Measurements from ENCODE around the gene NPEPPS. TPM values are rescaled to one million over a fixed set of nuclear protein-coding genes. Genes with fewer than 3 reads are reported as not detected.

NPEPPS gene
- total RNA-seq, 2 experiments from 2014 or later: 99.0 to 108 TPM

GRCh38 chr17:47649972-47650524 is 119.1 kb downstream of the NPEPPS start:
- no peaks in the 10 kb centered on the region for H3K9me3 Mint-ChIP-seq
- peak; percentile 2 for ATAC-seq
- peaks cover 49% of the 10 kb centered on the region for H3K4me1 Mint-ChIP-seq (ENCODE audit: low read depth)
- peak overlapping the region; percentile 94 for H3K4me3 Mint-ChIP-seq
- intact Hi-C loops (cut with micrococcal nuclease): loop anchor here (5.0 kb wide), 1 partner anchor 57 kb away; no protein-coding TSS in a partner anchor
- H3K27ac Mint-ChIP-seq: peak overlapping the region; percentile 99
- ChIA-PET CTCF (interaction anchor here (1.2 to 8.2 kb wide), 8 partner anchors 14 to 68 kb away, joined by 3 to 92 read pairs (median 4); no protein-coding TSS in a partner anchor), POLR2A (interaction anchor here (1.0 to 24.4 kb wide), 14 partner anchors 20 to 203 kb away, joined by 3 to 583 read pairs (median 6); partner anchors contain the start of genes TBKBP1 and TBX21)
- peaks cover 40% of the 10 kb centered on the region for H3K36me3 Mint-ChIP-seq (ENCODE audit: low read depth)
- H3K27me3 Mint-ChIP-seq: no peaks in the 10 kb centered on the region
- peak; percentile 68 for DNase-seq
- no peak for TF ChIP-seq CTCF (IDR thresholded peaks at IDR 0.05)

- CTCF ChIA-PET: interaction anchor here (1.2 to 8.2 kb wide), 2 partner anchors 13 to 48 kb away, joined by 4 to 92 read pairs; no protein-coding TSS in a partner anchor
- Mint-ChIP-seq H3K4me3 (peak overlapping the region; percentile 94), H3K4me1 (ENCODE audit: low read depth) (peaks cover 57% of the 10 kb centered on the region), H3K36me3 (ENCODE audit: low read depth) (peaks cover 48% of the 10 kb centered on the region), H3K27ac (peak overlapping the region; percentile 96), H3K27me3 (no peaks in the 10 kb centered on the region), H3K9me3 (no peaks in the 10 kb centered on the region)
- ATAC-seq: peak; percentile 48
- intact Hi-C loops (cut with micrococcal nuclease): no loop called here
- no peak for TF ChIP-seq CTCF (IDR thresholded peaks at IDR 0.05)
- POLR2A ChIA-PET: interaction anchor here (1.0 to 24.4 kb wide), 10 partner anchors 19 to 147 kb away, joined by 3 to 583 read pairs (median 6); partner anchors contain the start of genes TBKBP1 and TBX21
- peak; percentile 95 for DNase-seq
Observed at GRCh38 chr17:47650525-47651522, 119.9 kb downstream of the NPEPPS start.

- Mint-ChIP-seq H3K27ac (peak overlapping the region; percentile 96), H3K4me1 (ENCODE audit: low read depth) (peaks cover 58% of the 10 kb centered on the region), H3K4me3 (peak overlapping the region; percentile 94), H3K36me3 (ENCODE audit: low read depth) (peaks cover 57% of the 10 kb centered on the region), H3K9me3 (no peaks in the 10 kb centered on the region), H3K27me3 (no peaks in the 10 kb centered on the region)
- ATAC-seq (no peak), DNase-seq (no peak)
- CTCF ChIA-PET: interaction anchor here (8.2 kb wide), 1 partner anchor 12 kb away, joined by 92 read pairs; no protein-coding TSS in a partner anchor
- intact Hi-C loops (cut with micrococcal nuclease): no loop called here
- POLR2A ChIA-PET: interaction anchor here (0.6 to 24.4 kb wide), 8 partner anchors 18 to 147 kb away, joined by 3 to 583 read pairs (median 5); no protein-coding TSS in a partner anchor
- no peak for TF ChIP-seq CTCF (IDR thresholded peaks at IDR 0.05)
Observed at GRCh38 chr17:47651704-47652103, 120.8 kb downstream of the NPEPPS start.

GRCh38 chr17:47652570-47652969 is 121.7 kb downstream of the NPEPPS start:
- H3K4me1 Mint-ChIP-seq (ENCODE audit: low read depth): peaks cover 63% of the 10 kb centered on the region
- H3K27ac Mint-ChIP-seq: peak overlapping the region; percentile 77
- no peaks in the 10 kb centered on the region for H3K27me3 Mint-ChIP-seq
- ChIA-PET CTCF (interaction anchor here (0.6 to 8.2 kb wide), 2 partner anchors 11 to 29 kb away, joined by 3 to 92 read pairs; no protein-coding TSS in a partner anchor), POLR2A (interaction anchor here (0.8 to 24.4 kb wide), 3 partner anchors 17 to 681 kb away, joined by 3 to 583 read pairs (median 5); no protein-coding TSS in a partner anchor)
- peak overlapping the region; percentile 94 for H3K4me3 Mint-ChIP-seq
- H3K9me3 Mint-ChIP-seq: no peaks in the 10 kb centered on the region
- ATAC-seq: no peak
- no peak for DNase-seq
- intact Hi-C loops (cut with micrococcal nuclease): no loop called here
- H3K36me3 Mint-ChIP-seq (ENCODE audit: low read depth): peaks cover 65% of the 10 kb centered on the region
- TF ChIP-seq CTCF (IDR thresholded peaks at IDR 0.05): no peak
